BJ (cell line): Measurements from ENCODE around the gene SHISA7. TPM values are rescaled to one million over a fixed set of nuclear protein-coding genes. Genes with fewer than 3 reads are reported as not detected.
A peak's percentile ranks its signal among the peaks of the same experiment; 100 is the strongest.

Experiments
- CTCF ChIA-PET: fragments of 350-600 bp; formaldehyde crosslinking; extraction: SDS; loops from one replicate; lab custom pipeline; 2021; ENCODE audit warnings: antibody characterized with exemption, inconsistent platforms; lab: Yijun Ruan, JAX
- POLR2A ChIA-PET: fragments of 300-600 bp; sonication (Branson Sonifier 250); formaldehyde crosslinking; extraction: SDS; loops from one replicate; lab custom pipeline; 2021; ENCODE audit warnings: antibody characterized with exemption; lab: Charles Lee
- DNase-seq: peaks from one replicate; pipeline ENCODE4 v3.0.0-alpha.2; 2011; ENCODE audit warnings: low read depth
- H3K27me3 ChIP-seq: 2 replicates; pipeline ENCODE4 v1.6.0; 2011; ENCODE audit warnings: low read length; ENCODE audit not compliant: control insufficient read depth, insufficient read depth
- H3K36me3 ChIP-seq: 2 replicates; pipeline ENCODE4 v1.5.1; 2011; ENCODE audit warnings: low read length; ENCODE audit not compliant: control insufficient read depth, insufficient read depth
- H3K4me3 ChIP-seq: 2 replicates; pipeline ENCODE4 v1.5.1; 2011; ENCODE audit warnings: low read depth, mild to moderate bottlenecking, control low read depth, low read length
- polyA plus RNA-seq: library from polyadenylated mRNA; depleted of rRNA; stranded (reverse); fragments of >200 nt; gene quantifications from 2 replicates; pipeline ENCODE4 v1.2.3, GENCODE V29; 2011
- TF ChIP-seq, protein P1 (sequence below): IDR thresholded peaks from 2 replicates; pipeline ENCODE4 v1.5.1; 2011; ENCODE audit warnings: low read depth, mild to moderate bottlenecking, control low read depth, inconsistent platforms, low read length, moderate library complexity; ENCODE audit not compliant: insufficient read depth

Gene SHISA7
- polyA plus RNA-seq, 1 experiment, result not detected

- ChIA-PET CTCF (interaction anchor here (0.6 to 2.9 kb wide), 5 partner anchors 13 to 230 kb away, joined by 3 to 12 read pairs (median 3); no protein-coding TSS in a partner anchor), POLR2A (no interaction called here)
- DNase-seq, result no peak
- Histone ChIP-seq H3K27me3 (no peaks in the 10 kb centered on the region), H3K4me3 (no peak overlapping the region), H3K36me3 (peaks cover 38% of the 10 kb centered on the region)
- TF ChIP-seq, protein P1, sequence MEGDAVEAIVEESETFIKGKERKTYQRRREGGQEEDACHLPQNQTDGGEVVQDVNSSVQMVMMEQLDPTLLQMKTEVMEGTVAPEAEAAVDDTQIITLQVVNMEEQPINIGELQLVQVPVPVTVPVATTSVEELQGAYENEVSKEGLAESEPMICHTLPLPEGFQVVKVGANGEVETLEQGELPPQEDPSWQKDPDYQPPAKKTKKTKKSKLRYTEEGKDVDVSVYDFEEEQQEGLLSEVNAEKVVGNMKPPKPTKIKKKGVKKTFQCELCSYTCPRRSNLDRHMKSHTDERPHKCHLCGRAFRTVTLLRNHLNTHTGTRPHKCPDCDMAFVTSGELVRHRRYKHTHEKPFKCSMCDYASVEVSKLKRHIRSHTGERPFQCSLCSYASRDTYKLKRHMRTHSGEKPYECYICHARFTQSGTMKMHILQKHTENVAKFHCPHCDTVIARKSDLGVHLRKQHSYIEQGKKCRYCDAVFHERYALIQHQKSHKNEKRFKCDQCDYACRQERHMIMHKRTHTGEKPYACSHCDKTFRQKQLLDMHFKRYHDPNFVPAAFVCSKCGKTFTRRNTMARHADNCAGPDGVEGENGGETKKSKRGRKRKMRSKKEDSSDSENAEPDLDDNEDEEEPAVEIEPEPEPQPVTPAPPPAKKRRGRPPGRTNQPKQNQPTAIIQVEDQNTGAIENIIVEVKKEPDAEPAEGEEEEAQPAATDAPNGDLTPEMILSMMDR, result no peak
Measured at GRCh38 chr19:55390461-55390880, 52.6 kb downstream of the SHISA7 start.

DNA sequence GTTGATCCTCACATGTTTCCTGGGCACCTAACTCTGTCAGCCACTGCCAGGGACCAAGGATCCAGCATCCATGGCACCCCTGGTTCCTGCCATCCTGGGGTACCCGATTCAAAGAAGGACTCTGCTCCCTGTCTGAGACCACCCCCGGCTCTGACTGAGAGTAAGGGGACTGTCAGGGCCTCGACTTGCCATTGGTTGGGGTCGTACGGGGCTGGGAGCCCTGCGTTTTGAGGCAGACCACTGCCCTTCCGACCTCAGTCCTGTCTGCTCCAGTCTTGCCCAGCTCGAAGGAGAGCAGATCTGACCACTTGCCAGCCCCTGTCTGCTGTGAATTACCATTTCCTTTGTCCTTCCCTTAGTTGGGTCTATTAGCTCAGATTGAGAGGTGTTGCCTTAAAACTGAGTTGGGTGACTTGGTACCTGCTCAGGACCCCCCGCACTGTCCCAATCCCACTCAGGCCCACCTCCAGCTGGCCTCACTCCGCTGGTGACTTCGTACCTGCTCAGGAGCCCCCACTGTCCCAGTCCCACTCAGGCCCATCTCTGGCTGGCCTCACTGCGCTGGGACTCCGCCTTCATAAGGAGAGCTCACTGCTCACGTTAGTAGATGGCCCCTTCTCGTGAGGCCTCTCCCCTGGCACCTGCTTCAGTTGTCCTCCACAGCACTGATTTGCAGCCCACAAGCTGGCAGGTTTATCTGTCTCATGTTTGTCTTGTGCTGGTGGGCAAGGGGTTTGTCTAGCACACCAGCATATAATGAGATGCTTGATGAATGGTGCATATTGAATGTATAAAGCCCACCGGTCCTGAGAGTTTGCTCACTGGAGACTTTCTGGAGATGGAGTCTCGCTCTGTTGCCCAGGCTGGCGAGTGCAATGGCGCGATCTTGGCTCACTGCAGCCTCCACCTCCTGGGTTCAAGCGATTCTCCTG, 53.4 kb downstream of the SHISA7 start:
- DNase-seq, result no peak
- no peaks in the 10 kb centered on the region for H3K27me3 ChIP-seq
- TF ChIP-seq, protein P1, result no peak
- POLR2A ChIA-PET, result interaction anchor here (1.5 kb wide), 1 partner anchor 50 kb away, joined by 5 read pairs; no protein-coding TSS in a partner anchor
- H3K36me3 ChIP-seq, result peaks cover 38% of the 10 kb centered on the region
- CTCF ChIA-PET, result interaction anchor here (0.6 to 2.9 kb wide), 5 partner anchors 13 to 229 kb away, joined by 3 to 12 read pairs (median 3); no protein-coding TSS in a partner anchor
- no peak overlapping the region for H3K4me3 ChIP-seq

DNA sequence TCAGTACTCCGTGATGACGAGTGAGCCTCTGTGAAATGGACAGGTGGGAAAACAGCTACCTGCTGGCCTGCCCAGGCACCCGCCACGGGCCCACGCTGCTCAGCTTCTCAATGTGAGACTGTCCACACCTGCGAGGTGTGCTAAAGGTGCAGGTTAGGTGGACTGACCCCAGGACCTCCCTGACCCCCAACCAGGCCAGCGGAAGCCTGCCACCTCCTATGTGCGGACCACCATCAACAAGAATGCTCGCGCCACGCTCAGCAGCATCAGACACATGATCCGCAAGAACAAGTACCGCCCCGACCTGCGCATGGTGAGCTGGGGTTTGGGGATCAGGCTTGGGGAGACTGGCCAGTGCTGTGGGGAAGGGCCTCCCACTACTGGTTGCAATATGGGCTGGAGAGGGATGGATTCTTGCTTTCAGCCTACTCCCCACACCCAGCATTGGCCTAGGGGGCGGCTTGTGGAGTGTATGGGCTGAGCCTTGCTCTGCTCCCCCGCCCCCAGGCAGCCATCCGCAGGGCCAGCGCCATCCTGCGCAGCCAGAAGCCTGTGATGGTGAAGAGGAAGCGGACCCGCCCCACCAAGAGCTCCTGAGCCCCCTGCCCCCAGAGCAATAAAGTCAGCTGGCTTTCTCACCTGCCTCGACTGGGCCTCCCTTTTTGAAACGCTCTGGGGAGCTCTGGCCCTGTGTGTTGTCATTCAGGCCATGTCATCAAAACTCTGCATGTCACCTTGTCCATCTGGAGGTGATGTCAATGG, 55.2 kb downstream of the SHISA7 start:
- DNase-seq, result no peak
- H3K4me3 ChIP-seq, result peak overlapping the region; percentile 94
- CTCF ChIA-PET, result interaction anchor here (1.0 to 1.4 kb wide), 3 partner anchors 15 to 96 kb away, joined by 3 to 7 read pairs (median 5); no protein-coding TSS in a partner anchor
- H3K27me3 ChIP-seq, result no peaks in the 10 kb centered on the region
- POLR2A ChIA-PET, result interaction anchor here (1.3 kb wide), 1 partner anchor 20 kb away, joined by 3 read pairs; the partner anchor contains the start of gene UBE2S
- TF ChIP-seq, protein P1, result no peak
- H3K36me3 ChIP-seq, result peaks cover 38% of the 10 kb centered on the region

DNA sequence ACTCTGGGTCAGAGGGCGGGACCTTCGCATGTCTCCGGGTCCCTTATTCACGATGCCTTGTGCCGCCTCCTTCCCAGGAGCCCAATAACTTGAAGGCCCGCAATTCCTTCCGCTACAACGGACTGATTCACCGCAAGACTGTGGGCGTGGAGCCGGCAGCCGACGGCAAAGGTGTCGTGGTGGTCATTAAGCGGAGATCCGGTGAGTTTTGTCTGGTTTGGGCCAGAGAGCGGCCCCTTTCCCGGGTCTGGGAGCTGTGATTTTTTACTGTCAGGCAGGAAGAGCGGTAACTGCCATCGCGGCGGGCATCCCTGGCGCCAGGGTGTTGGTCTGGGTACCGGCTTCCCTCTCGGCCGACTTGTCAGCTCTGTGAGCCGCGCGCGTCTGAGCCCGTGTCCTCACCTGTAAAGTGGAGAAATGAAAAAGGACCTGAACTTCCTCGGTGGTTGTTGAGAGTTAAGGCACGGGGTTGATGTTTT, 56.6 kb downstream of the SHISA7 start:
- H3K36me3 ChIP-seq, result peaks cover 38% of the 10 kb centered on the region
- peak overlapping the region; percentile 94 for H3K4me3 ChIP-seq
- CTCF ChIA-PET, result interaction anchor here (1.0 kb wide), 1 partner anchor 17 kb away, joined by 3 read pairs; no protein-coding TSS in a partner anchor
- TF ChIP-seq, protein P1, result no peak
- POLR2A ChIA-PET, result no interaction called here
- no peaks in the 10 kb centered on the region for H3K27me3 ChIP-seq
- no peak for DNase-seq
